Neural progenitor cell (in vitro differentiated cells): Measurements from ENCODE around the gene SLC9A5.

Experiments
- CTCF ChIP-seq: fragments of 200-600 bp; sonication (generic); IDR thresholded peaks from 2 replicates; pipeline ENCODE4 v1.5.1; 2017; ENCODE audit warnings: antibody characterized with exemption, mild to moderate bottlenecking
- EZH2 ChIP-seq: fragments of 200-600 bp; sonication (generic); IDR thresholded peaks from 2 replicates; pipeline ENCODE4 v1.6.1; 2017; ENCODE audit warnings: antibody characterized with exemption, mild to moderate bottlenecking, moderate library complexity

DNA sequence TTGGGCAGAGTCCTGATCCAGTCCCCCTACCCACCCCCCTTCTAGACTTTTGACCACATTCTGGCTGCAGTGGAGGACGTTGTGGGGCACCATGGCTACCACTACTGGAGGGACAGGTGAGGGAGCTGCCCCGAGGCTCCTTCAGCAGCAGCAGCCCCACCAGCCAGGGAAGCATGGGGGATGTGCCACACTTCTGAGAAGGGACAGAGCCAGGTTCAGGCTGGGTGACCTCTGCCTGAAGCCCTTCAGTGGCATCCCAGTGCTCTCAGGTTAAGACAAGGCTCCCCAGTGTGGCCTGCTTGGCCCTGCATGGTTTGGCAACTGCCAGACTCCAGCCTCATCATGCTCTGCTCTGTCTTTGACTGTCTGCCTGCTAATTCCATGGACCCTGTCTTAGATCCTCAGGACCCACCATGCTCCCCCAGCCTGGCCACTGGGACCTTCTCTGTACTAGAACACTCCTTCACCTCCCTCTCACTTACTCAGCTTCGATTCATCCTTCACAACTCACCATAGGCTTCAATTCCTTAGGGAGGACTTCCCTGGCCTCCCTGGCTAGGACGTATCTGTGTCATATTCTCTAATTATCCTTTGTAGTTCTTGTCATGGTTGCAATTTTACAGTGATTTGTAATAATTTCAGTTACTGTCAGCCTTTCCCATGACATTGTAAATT is 8.8 kb downstream of the SLC9A5 start:
- TF ChIP-seq CTCF = no peak
- no peak for TF ChIP-seq EZH2
